OCI-LY1 (cell line): ENCODE measurements around the gene OR51F2.

ENCODE experiments used
- CTCF ChIP-seq: fragments of 200-600 bp; sonication (generic), shearing (Covaris generic); IDR thresholded peaks from 2 replicates; pipeline ENCODE4 v1.5.1; 2017; ENCODE audit warnings: mild to moderate bottlenecking, antibody characterized with exemption, low read length, moderate library complexity, mixed read lengths
- EZH2 ChIP-seq: fragments of 200-600 bp; sonication (generic), shearing (Covaris generic); IDR thresholded peaks from 2 replicates; pipeline ENCODE4 v1.8.0; 2017; ENCODE audit warnings: borderline replicate concordance, mixed run types, mild to moderate bottlenecking, antibody characterized with exemption, low read length, moderate library complexity, mixed read lengths

DNA sequence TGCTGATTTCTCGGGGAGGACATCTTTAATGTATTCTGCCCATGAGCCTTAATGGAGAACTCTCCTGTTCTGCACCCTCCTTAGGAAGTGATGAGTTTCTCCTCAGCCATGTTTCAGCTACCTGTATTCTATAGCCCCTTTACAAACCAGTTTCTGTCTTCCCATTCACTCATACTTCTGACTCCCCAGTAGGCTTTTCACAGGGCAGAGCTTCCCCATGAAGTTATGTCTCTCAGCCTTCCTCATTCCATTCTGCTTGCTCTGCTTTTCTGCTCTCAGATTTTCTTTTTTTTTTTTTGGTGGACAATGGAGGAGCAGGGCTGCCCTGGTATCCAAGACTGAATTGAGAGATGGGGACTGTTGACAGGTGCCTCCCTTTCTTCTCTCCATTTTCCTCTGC is 12.6 kb upstream of the OR51F2 start:
- no peak for TF ChIP-seq CTCF
- TF ChIP-seq EZH2, result no peak
